HEK293 (cell line): Measurements from ENCODE around the gene TRAF2.

Source experiments
- CTCF ChIA-PET: fragments of 350-600 bp; formaldehyde crosslinking; extraction: SDS; loops from one replicate; lab custom pipeline; 2021; ENCODE audit warnings: antibody characterized with exemption; lab: Yijun Ruan, JAX
- POLR2A ChIA-PET: fragments of 300-600 bp; formaldehyde crosslinking; extraction: SDS; loops from one replicate; lab custom pipeline; 2020; ENCODE audit warnings: antibody characterized with exemption, inconsistent platforms; lab: Yijun Ruan, JAX
- H3K27ac ChIP-seq: fragments of 200-500 bp; sonication (Bioruptor generic); 2 replicates; pipeline ENCODE4 v1.5.1; 2014; ENCODE audit warnings: low read depth, low read length, control low read depth, inconsistent platforms; ENCODE audit errors: extremely low read depth
- H3K36me3 ChIP-seq, 2 experiments: fragments of 200-500 bp in 1 of 2; sonication (Bioruptor generic) in 1 of 2; 1 replicate in 1 of 2; 2 replicates in 1 of 2; pipeline ENCODE4 v1.5.1; 2014 to 2017; ENCODE audit warnings: inconsistent platforms in 2 of 2, low read length in 2 of 2; ENCODE audit not compliant: control insufficient read depth in 2 of 2, insufficient read depth in 1 of 2
- H3K4me1 ChIP-seq: fragments of 200-500 bp; sonication (Bioruptor generic); 2 replicates; pipeline ENCODE4 v1.5.1; 2014; ENCODE audit warnings: mild to moderate bottlenecking, low read length, inconsistent platforms; ENCODE audit not compliant: control insufficient read depth, insufficient read depth
- H3K4me3 ChIP-seq: 2 replicates; pipeline ENCODE4 v1.5.1; 2011; ENCODE audit warnings: low read depth, mild to moderate bottlenecking, control low read depth, low read length, moderate library complexity
- H3K9me3 ChIP-seq: fragments of 200-500 bp; sonication (Bioruptor generic); 2 replicates; pipeline ENCODE4 v1.5.1; 2014; ENCODE audit warnings: low read depth, low read length, inconsistent platforms; ENCODE audit not compliant: control insufficient read depth, insufficient read depth
- SALL2 ChIP-seq: fragments of 450-650 bp; formaldehyde crosslinking; IDR thresholded peaks from 2 replicates; pipeline ENCODE4 v1.5.0; 2017; ENCODE audit warnings: missing biosample characterization, mild to moderate bottlenecking, missing genetic modification characterization, borderline replicate concordance
- SP3 ChIP-seq: fragments of 450-650 bp; formaldehyde crosslinking; IDR thresholded peaks from 2 replicates; pipeline ENCODE4 v1.5.1; 2016; ENCODE audit warnings: missing biosample characterization, missing genetic modification characterization
- TCF7L2 ChIP-seq: IDR thresholded peaks from 2 replicates; pipeline ENCODE4 v1.6.1; 2011; ENCODE audit warnings: low read depth, mild to moderate bottlenecking, inconsistent platforms, low read length, moderate library complexity, borderline replicate concordance
- ZBTB7A ChIP-seq: fragments of 450-650 bp; formaldehyde crosslinking; IDR thresholded peaks from 2 replicates; pipeline ENCODE4 v1.5.1; 2016; ENCODE audit warnings: low read depth, missing biosample characterization, missing genetic modification characterization
- ZNF10 ChIP-seq: fragments of 450-650 bp; formaldehyde crosslinking; IDR thresholded peaks from 2 replicates; pipeline ENCODE4 v1.5.1; 2017; ENCODE audit warnings: missing biosample characterization, missing genetic modification characterization
- ZNF132 ChIP-seq: fragments of 450-650 bp; formaldehyde crosslinking; IDR thresholded peaks from 2 replicates; pipeline ENCODE4 v1.5.1; 2017; ENCODE audit warnings: missing biosample characterization, missing genetic modification characterization, borderline replicate concordance
- ZNF138 ChIP-seq: fragments of 450-650 bp; formaldehyde crosslinking; IDR thresholded peaks from 2 replicates; pipeline ENCODE4 v1.5.1; 2016; ENCODE audit warnings: missing biosample characterization, missing genetic modification characterization, borderline replicate concordance
- ZNF140 ChIP-seq: fragments of 450-650 bp; formaldehyde crosslinking; IDR thresholded peaks from 2 replicates; pipeline ENCODE4 v1.5.1; 2016; ENCODE audit warnings: missing biosample characterization, missing genetic modification characterization
- ZNF169 ChIP-seq: fragments of 450-650 bp; formaldehyde crosslinking; IDR thresholded peaks from 2 replicates; pipeline ENCODE4 v1.5.1; 2016; ENCODE audit warnings: missing biosample characterization, missing genetic modification characterization
- ZNF221 ChIP-seq: fragments of 450-650 bp; formaldehyde crosslinking; IDR thresholded peaks from 2 replicates; pipeline ENCODE4 v1.5.1; 2017; ENCODE audit warnings: missing biosample characterization, missing genetic modification characterization, borderline replicate concordance
- ZNF416 ChIP-seq: fragments of 450-650 bp; formaldehyde crosslinking; IDR thresholded peaks from 2 replicates; pipeline ENCODE4 v1.5.1; 2016; ENCODE audit warnings: missing biosample characterization, missing genetic modification characterization
- ZNF521 ChIP-seq: fragments of 450-650 bp; formaldehyde crosslinking; IDR thresholded peaks from 2 replicates; pipeline ENCODE4 v1.5.1; 2017; ENCODE audit warnings: missing biosample characterization, mild to moderate bottlenecking, missing genetic modification characterization
- ZNF548 ChIP-seq: fragments of 450-650 bp; formaldehyde crosslinking; IDR thresholded peaks from 2 replicates; pipeline ENCODE4 v1.5.1; 2016; ENCODE audit warnings: missing biosample characterization, missing genetic modification characterization
- ZNF623 ChIP-seq: fragments of 450-650 bp; formaldehyde crosslinking; IDR thresholded peaks from 2 replicates; pipeline ENCODE4 v1.5.1; 2016; ENCODE audit warnings: missing biosample characterization, missing genetic modification characterization
- ZNF629 ChIP-seq: fragments of 450-650 bp; formaldehyde crosslinking; IDR thresholded peaks from 2 replicates; pipeline ENCODE4 v1.5.1; 2017; ENCODE audit warnings: missing biosample characterization, missing genetic modification characterization
- ZSCAN23 ChIP-seq: fragments of 450-650 bp; formaldehyde crosslinking; IDR thresholded peaks from 2 replicates; pipeline ENCODE4 v1.5.1; 2016; ENCODE audit warnings: missing biosample characterization, missing genetic modification characterization
- TF ChIP-seq, protein P1 (sequence below): fragments of 450-650 bp; formaldehyde crosslinking; IDR thresholded peaks from 2 replicates; pipeline ENCODE4 v1.5.1; 2016; ENCODE audit warnings: missing biosample characterization, missing genetic modification characterization
- TF ChIP-seq, protein P2 (sequence below): fragments of 450-650 bp; formaldehyde crosslinking; IDR thresholded peaks from 2 replicates; pipeline ENCODE4 v1.5.1; 2016; ENCODE audit warnings: missing biosample characterization, missing genetic modification characterization, borderline replicate concordance
- TF ChIP-seq, protein P3 (sequence below): fragments of 450-650 bp; formaldehyde crosslinking; IDR thresholded peaks from 2 replicates; pipeline ENCODE4 v1.5.0; 2017; ENCODE audit warnings: missing biosample characterization, missing genetic modification characterization, borderline replicate concordance
- TF ChIP-seq, protein P4 (sequence below): fragments of 450-650 bp; formaldehyde crosslinking; IDR thresholded peaks from 2 replicates; pipeline ENCODE4 v1.5.1; 2016; ENCODE audit warnings: missing biosample characterization, missing genetic modification characterization
- TF ChIP-seq, protein P5 (sequence below): sonication (generic); formaldehyde crosslinking; IDR thresholded peaks from 2 replicates; pipeline ENCODE4 v1.8.1; 2022; ENCODE audit warnings: mild to moderate bottlenecking, moderate library complexity, missing genetic modification reagents

The TRAF2 gene

DNA sequence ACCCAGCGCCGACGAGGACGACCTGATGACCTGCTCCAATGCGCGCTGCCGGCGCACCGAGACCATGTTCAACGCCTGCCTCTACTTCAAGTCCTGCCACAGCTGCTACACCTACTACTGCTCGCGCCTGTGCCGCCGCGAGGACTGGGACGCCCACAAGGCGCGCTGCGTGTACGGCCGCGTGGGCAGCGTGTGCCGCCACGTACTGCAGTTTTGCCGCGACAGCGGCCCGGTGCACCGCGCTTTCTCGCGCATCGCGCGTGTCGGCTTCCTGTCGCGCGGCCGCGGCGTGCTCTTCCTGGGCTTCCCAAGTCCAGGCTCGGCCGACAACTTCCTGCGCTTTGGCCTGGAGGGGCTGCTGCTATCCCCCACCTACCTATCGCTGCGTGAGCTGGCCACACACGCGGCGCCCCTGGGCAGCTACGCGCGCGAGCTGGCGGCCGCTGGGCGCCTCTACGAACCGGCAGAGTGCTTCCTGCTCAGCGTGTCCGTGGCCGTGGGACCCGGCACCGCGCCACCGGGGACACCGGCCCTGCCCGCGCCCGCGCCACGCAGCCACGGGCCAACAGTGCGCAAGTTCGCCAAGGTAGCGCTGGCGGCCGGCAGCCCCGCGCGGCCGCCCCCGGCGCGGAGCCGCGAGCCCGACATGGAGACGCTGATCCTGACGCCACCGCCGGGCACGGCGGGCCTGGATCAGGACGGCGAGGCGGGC lies 39.8 kb upstream of the TRAF2 start:
- ChIA-PET CTCF (interaction anchor here (2.3 kb wide), 1 partner anchor 183 kb away, joined by 11 read pairs; no protein-coding TSS in a partner anchor), POLR2A (interaction anchor here (1.1 to 2.0 kb wide), 5 partner anchors 10 to 56 kb away, joined by 3 to 17 read pairs (median 6); partner anchors contain the start of gene TRAF2)
- H3K4me3 ChIP-seq = no peak overlapping the region
- TF ChIP-seq ZNF138 (no peak), ZNF416 (no peak), ZNF548 (tag by site-specific recombination) (no peak), SALL2 (tag by site-specific recombination) (no peak), ZBTB7A (tag by site-specific recombination) (no peak), ZNF221 (tag by site-specific recombination) (no peak), ZNF140 (tag by site-specific recombination) (no peak), SP3 (no peak)
- TF ChIP-seq, protein P1, sequence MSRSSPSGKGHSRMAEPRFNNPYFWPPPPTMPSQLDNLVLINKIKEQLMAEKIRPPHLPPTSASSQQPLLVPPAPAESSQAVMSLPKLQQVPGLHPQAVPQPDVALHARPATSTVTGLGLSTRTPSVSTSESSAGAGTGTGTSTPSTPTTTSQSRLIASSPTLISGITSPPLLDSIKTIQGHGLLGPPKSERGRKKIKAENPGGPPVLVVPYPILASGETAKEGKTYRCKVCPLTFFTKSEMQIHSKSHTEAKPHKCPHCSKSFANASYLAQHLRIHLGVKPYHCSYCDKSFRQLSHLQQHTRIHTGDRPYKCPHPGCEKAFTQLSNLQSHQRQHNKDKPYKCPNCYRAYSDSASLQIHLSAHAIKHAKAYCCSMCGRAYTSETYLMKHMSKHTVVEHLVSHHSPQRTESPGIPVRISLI = no peak
- TF ChIP-seq, protein P2, sequence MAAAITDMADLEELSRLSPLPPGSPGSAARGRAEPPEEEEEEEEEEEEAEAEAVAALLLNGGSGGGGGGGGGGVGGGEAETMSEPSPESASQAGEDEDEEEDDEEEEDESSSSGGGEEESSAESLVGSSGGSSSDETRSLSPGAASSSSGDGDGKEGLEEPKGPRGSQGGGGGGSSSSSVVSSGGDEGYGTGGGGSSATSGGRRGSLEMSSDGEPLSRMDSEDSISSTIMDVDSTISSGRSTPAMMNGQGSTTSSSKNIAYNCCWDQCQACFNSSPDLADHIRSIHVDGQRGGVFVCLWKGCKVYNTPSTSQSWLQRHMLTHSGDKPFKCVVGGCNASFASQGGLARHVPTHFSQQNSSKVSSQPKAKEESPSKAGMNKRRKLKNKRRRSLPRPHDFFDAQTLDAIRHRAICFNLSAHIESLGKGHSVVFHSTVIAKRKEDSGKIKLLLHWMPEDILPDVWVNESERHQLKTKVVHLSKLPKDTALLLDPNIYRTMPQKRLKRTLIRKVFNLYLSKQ (tag by site-specific recombination) = no peak
- H3K36me3 ChIP-seq = peaks cover 0 to 21% of the 10 kb centered on the region in 2 experiments; a peak in 1 of 3 replicates
- no peak overlapping the region for H3K27ac ChIP-seq
- H3K9me3 ChIP-seq = no peaks in the 10 kb centered on the region
- 0 out of 2 replicates have a peak, but pooled peaks cover 5% of the 10 kb centered on the region for H3K4me1 ChIP-seq

DNA sequence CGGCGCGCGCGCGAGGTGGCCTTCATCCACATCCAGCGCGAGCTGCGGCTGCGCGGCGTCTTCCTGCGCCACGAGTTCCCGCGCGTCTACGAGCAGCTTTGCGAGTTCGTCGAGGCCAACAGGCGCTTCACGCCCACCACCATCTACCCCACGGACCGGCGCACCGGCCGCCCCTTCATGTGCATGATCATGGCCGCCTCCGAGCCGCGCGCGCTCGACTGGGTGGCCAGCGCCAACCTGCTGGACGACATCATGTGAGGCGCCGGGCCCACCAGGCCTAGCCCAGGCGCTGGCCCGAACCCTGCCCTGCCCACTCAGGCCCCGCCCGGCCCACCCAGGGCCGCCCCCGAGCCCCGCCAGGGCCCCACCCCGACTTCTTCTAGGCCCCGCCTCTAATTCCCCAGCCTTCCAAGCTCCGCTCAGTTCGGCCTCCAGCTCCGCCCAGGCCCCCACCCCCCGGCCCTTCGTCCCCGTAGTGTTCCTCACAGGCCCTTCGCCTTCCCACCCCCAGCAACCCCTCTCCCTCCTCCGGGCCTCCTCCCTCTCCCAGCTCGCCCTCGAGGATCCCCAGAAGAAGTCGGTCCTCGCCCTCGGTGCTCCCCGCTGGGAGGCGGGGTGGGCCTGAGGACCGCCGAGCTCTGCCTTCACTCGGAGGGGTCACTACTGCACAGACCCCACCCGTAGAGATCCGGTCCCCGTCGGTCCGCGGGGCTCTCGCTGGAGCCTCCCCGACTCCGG lies 39.1 kb upstream of the TRAF2 start:
- ChIA-PET POLR2A (interaction anchor here (0.6 to 2.0 kb wide), 16 partner anchors 9 to 393 kb away, joined by 3 to 17 read pairs (median 3); partner anchors contain the start of genes EDF1, PAXX, TRAF2 and TUBB4B), CTCF (interaction anchor here (0.5 to 2.3 kb wide), 3 partner anchors 72 to 188 kb away, joined by 3 to 11 read pairs (median 11); no protein-coding TSS in a partner anchor)
- Histone ChIP-seq H3K4me3 (peak overlapping the region; percentile 57), H3K9me3 (no peaks in the 10 kb centered on the region), H3K4me1 (0 out of 2 replicates have a peak, but pooled peaks cover 4% of the 10 kb centered on the region), H3K27ac (peak overlapping the region; percentile 94; the same call in 1 of the 2 replicates), H3K36me3 (peaks cover 0 to 26% of the 10 kb centered on the region in 2 experiments; a peak in 1 of 3 replicates)
- TF ChIP-seq, protein P3, sequence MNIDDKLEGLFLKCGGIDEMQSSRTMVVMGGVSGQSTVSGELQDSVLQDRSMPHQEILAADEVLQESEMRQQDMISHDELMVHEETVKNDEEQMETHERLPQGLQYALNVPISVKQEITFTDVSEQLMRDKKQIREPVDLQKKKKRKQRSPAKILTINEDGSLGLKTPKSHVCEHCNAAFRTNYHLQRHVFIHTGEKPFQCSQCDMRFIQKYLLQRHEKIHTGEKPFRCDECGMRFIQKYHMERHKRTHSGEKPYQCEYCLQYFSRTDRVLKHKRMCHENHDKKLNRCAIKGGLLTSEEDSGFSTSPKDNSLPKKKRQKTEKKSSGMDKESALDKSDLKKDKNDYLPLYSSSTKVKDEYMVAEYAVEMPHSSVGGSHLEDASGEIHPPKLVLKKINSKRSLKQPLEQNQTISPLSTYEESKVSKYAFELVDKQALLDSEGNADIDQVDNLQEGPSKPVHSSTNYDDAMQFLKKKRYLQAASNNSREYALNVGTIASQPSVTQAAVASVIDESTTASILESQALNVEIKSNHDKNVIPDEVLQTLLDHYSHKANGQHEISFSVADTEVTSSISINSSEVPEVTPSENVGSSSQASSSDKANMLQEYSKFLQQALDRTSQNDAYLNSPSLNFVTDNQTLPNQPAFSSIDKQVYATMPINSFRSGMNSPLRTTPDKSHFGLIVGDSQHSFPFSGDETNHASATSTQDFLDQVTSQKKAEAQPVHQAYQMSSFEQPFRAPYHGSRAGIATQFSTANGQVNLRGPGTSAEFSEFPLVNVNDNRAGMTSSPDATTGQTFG (tag by site-specific recombination) = no peak
- no peak for TF ChIP-seq ZNF169 (tag by site-specific recombination)
- no peak for TF ChIP-seq ZNF521
- TF ChIP-seq, protein P4, sequence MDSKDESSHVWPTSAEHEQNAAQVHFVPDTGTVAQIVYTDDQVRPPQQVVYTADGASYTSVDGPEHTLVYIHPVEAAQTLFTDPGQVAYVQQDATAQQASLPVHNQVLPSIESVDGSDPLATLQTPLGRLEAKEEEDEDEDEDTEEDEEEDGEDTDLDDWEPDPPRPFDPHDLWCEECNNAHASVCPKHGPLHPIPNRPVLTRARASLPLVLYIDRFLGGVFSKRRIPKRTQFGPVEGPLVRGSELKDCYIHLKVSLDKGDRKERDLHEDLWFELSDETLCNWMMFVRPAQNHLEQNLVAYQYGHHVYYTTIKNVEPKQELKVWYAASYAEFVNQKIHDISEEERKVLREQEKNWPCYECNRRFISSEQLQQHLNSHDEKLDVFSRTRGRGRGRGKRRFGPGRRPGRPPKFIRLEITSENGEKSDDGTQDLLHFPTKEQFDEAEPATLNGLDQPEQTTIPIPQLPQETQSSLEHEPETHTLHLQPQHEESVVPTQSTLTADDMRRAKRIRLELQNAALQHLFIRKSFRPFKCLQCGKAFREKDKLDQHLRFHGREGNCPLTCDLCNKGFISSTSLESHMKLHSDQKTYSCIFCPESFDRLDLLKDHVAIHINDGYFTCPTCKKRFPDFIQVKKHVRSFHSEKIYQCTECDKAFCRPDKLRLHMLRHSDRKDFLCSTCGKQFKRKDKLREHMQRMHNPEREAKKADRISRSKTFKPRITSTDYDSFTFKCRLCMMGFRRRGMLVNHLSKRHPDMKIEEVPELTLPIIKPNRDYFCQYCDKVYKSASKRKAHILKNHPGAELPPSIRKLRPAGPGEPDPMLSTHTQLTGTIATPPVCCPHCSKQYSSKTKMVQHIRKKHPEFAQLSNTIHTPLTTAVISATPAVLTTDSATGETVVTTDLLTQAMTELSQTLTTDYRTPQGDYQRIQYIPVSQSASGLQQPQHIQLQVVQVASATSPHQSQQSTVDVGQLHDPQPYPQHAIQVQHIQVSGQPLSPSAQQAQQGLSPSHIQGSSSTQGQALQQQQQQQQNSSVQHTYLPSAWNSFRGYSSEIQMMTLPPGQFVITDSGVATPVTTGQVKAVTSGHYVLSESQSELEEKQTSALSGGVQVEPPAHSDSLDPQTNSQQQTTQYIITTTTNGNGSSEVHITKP (tag by site-specific recombination) = no peak
- TF ChIP-seq, protein P5, sequence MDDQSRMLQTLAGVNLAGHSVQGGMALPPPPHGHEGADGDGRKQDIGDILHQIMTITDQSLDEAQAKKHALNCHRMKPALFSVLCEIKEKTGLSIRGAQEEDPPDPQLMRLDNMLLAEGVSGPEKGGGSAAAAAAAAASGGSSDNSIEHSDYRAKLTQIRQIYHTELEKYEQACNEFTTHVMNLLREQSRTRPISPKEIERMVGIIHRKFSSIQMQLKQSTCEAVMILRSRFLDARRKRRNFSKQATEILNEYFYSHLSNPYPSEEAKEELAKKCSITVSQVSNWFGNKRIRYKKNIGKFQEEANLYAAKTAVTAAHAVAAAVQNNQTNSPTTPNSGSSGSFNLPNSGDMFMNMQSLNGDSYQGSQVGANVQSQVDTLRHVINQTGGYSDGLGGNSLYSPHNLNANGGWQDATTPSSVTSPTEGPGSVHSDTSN = peak; percentile 29; the same call in 1 of the 2 replicates
- TF ChIP-seq ZNF629 (tag by site-specific recombination) = no peak
- TF ChIP-seq ZSCAN23 (tag by site-specific recombination) = no peak
- no peak for TF ChIP-seq ZNF132 (tag by site-specific recombination)
- no peak for TF ChIP-seq ZNF623 (tag by site-specific recombination)
- no peak for TF ChIP-seq TCF7L2
- TF ChIP-seq ZNF10 (tag by site-specific recombination) = no peak
